ENCODE measurements around the gene LARGE1. TPM values are rescaled to one million over a fixed set of nuclear protein-coding genes. Genes with fewer than 3 reads are reported as not detected.

LARGE1 gene
- total RNA-seq, 2 experiments from 2014 or later, result 0.18 to 0.58 TPM

GRCh38 chr22:33894036-33894435, 26.2 kb downstream of the LARGE1 start:
- ATAC-seq (no peak), DNase-seq (no peak)
- ChIA-PET CTCF (no interaction called here), POLR2A (no interaction called here)
- no peak overlapping the region for H3K27ac Mint-ChIP-seq
- H3K36me3 Mint-ChIP-seq (ENCODE audit: low read depth), result no peaks in the 10 kb centered on the region
- no peak overlapping the region for H3K4me3 Mint-ChIP-seq
- no peaks in the 10 kb centered on the region for H3K27me3 Mint-ChIP-seq (ENCODE audit: low read depth)
- H3K9me3 Mint-ChIP-seq (ENCODE audit: insufficient read depth), result no peaks in the 10 kb centered on the region
- H3K4me1 Mint-ChIP-seq (ENCODE audit: low read depth), result no peaks in the 10 kb centered on the region

GRCh38 chr22:33893512-33893911, 26.8 kb downstream of the LARGE1 start:
- DNase-seq (no peak), ATAC-seq (no peak)
- CTCF ChIA-PET, result no interaction called here
- POLR2A ChIA-PET, result no interaction called here
- Mint-ChIP-seq H3K36me3 (ENCODE audit: low read depth) (no peaks in the 10 kb centered on the region), H3K27me3 (ENCODE audit: low read depth) (no peaks in the 10 kb centered on the region), H3K4me1 (ENCODE audit: low read depth) (no peaks in the 10 kb centered on the region), H3K27ac (no peak overlapping the region), H3K4me3 (no peak overlapping the region), H3K9me3 (ENCODE audit: insufficient read depth) (no peaks in the 10 kb centered on the region)

- H3K9me3 Mint-ChIP-seq (ENCODE audit: insufficient read depth), result no peaks in the 10 kb centered on the region
- ChIA-PET CTCF (no interaction called here), POLR2A (no interaction called here)
- ATAC-seq (no peak), DNase-seq (no peak)
- H3K27me3 Mint-ChIP-seq (ENCODE audit: low read depth), result no peaks in the 10 kb centered on the region
- no peak overlapping the region for H3K4me3 Mint-ChIP-seq
- no peak overlapping the region for H3K27ac Mint-ChIP-seq
- H3K4me1 Mint-ChIP-seq (ENCODE audit: low read depth), result no peaks in the 10 kb centered on the region
- no peaks in the 10 kb centered on the region for H3K36me3 Mint-ChIP-seq (ENCODE audit: low read depth)
These were observed 28.3 kb downstream of the LARGE1 start for GRCh38 chr22:33891992-33892391.

- ATAC-seq, result no peak
- Mint-ChIP-seq H3K27ac (no peak overlapping the region), H3K36me3 (ENCODE audit: low read depth) (no peaks in the 10 kb centered on the region), H3K9me3 (ENCODE audit: insufficient read depth) (no peaks in the 10 kb centered on the region), H3K27me3 (ENCODE audit: low read depth) (no peaks in the 10 kb centered on the region), H3K4me3 (no peak overlapping the region), H3K4me1 (ENCODE audit: low read depth) (no peaks in the 10 kb centered on the region)
- CTCF ChIA-PET, result no interaction called here
- no peak for DNase-seq
- POLR2A ChIA-PET, result no interaction called here
These were observed 28.8 kb downstream of the LARGE1 start for GRCh38 chr22:33891455-33891854.

- H3K36me3 Mint-ChIP-seq (ENCODE audit: low read depth), result no peaks in the 10 kb centered on the region
- CTCF ChIA-PET, result no interaction called here
These were observed 30.5 kb downstream of the LARGE1 start for GRCh38 chr22:33889748-33890147.

GRCh38 chr22:33888821-33889220, 31.5 kb downstream of the LARGE1 start:
- H3K4me3 Mint-ChIP-seq, result no peak overlapping the region
- ChIA-PET POLR2A (no interaction called here), CTCF (no interaction called here)
- ATAC-seq, result no peak
- no peak for DNase-seq
- no peak overlapping the region for H3K27ac Mint-ChIP-seq
- H3K27me3 Mint-ChIP-seq (ENCODE audit: low read depth), result no peaks in the 10 kb centered on the region
- no peaks in the 10 kb centered on the region for H3K9me3 Mint-ChIP-seq (ENCODE audit: insufficient read depth)
- no peaks in the 10 kb centered on the region for H3K36me3 Mint-ChIP-seq (ENCODE audit: low read depth)
- H3K4me1 Mint-ChIP-seq (ENCODE audit: low read depth), result no peaks in the 10 kb centered on the region

More at GRCh38 chr22:33889748-33890147, 30.5 kb downstream of the LARGE1 start:
- H3K4me3 Mint-ChIP-seq, result no peak overlapping the region
- POLR2A ChIA-PET, result no interaction called here
- no peaks in the 10 kb centered on the region for H3K9me3 Mint-ChIP-seq (ENCODE audit: insufficient read depth)
- no peaks in the 10 kb centered on the region for H3K27me3 Mint-ChIP-seq (ENCODE audit: low read depth)
- no peak overlapping the region for H3K27ac Mint-ChIP-seq
- ATAC-seq (no peak), DNase-seq (no peak)
- H3K4me1 Mint-ChIP-seq (ENCODE audit: low read depth), result no peaks in the 10 kb centered on the region

- CTCF ChIA-PET, result no interaction called here
- ATAC-seq (no peak), DNase-seq (no peak)
- no peaks in the 10 kb centered on the region for H3K27me3 Mint-ChIP-seq (ENCODE audit: low read depth)
- no peaks in the 10 kb centered on the region for H3K36me3 Mint-ChIP-seq (ENCODE audit: low read depth)
- no peak overlapping the region for H3K4me3 Mint-ChIP-seq
- H3K9me3 Mint-ChIP-seq (ENCODE audit: insufficient read depth), result no peaks in the 10 kb centered on the region
- no peak overlapping the region for H3K27ac Mint-ChIP-seq
- no peaks in the 10 kb centered on the region for H3K4me1 Mint-ChIP-seq (ENCODE audit: low read depth)
- POLR2A ChIA-PET, result no interaction called here
These were observed 33.1 kb downstream of the LARGE1 start for GRCh38 chr22:33887173-33887572.

- H3K4me3 Mint-ChIP-seq, result no peak overlapping the region
- POLR2A ChIA-PET, result no interaction called here
- no peaks in the 10 kb centered on the region for H3K9me3 Mint-ChIP-seq (ENCODE audit: insufficient read depth)
These were observed 33.6 kb downstream of the LARGE1 start for GRCh38 chr22:33886696-33887095.

GRCh38 chr22:33884829-33885228, 35.4 kb downstream of the LARGE1 start:
- H3K9me3 Mint-ChIP-seq (ENCODE audit: insufficient read depth), result no peaks in the 10 kb centered on the region
- CTCF ChIA-PET, result no interaction called here
- no peak overlapping the region for H3K27ac Mint-ChIP-seq
- DNase-seq (no peak), ATAC-seq (no peak)
- POLR2A ChIA-PET, result no interaction called here
- H3K4me3 Mint-ChIP-seq, result no peak overlapping the region
- no peaks in the 10 kb centered on the region for H3K27me3 Mint-ChIP-seq (ENCODE audit: low read depth)
- no peaks in the 10 kb centered on the region for H3K4me1 Mint-ChIP-seq (ENCODE audit: low read depth)
- H3K36me3 Mint-ChIP-seq (ENCODE audit: low read depth), result no peaks in the 10 kb centered on the region

More at GRCh38 chr22:33886696-33887095, 33.6 kb downstream of the LARGE1 start:
- Mint-ChIP-seq H3K4me1 (ENCODE audit: low read depth) (no peaks in the 10 kb centered on the region), H3K36me3 (ENCODE audit: low read depth) (no peaks in the 10 kb centered on the region), H3K27ac (no peak overlapping the region), H3K27me3 (ENCODE audit: low read depth) (no peaks in the 10 kb centered on the region)
- DNase-seq, result no peak
- CTCF ChIA-PET, result no interaction called here
- no peak for ATAC-seq

GRCh38 chr22:33883961-33884808, 36.1 kb downstream of the LARGE1 start:
- ChIA-PET POLR2A (no interaction called here), CTCF (no interaction called here)
- no peak overlapping the region for H3K27ac Mint-ChIP-seq
- no peaks in the 10 kb centered on the region for H3K27me3 Mint-ChIP-seq (ENCODE audit: low read depth)
- H3K4me1 Mint-ChIP-seq (ENCODE audit: low read depth), result no peaks in the 10 kb centered on the region
- DNase-seq (no peak), ATAC-seq (no peak)
- no peaks in the 10 kb centered on the region for H3K9me3 Mint-ChIP-seq (ENCODE audit: insufficient read depth)
- no peak overlapping the region for H3K4me3 Mint-ChIP-seq
- H3K36me3 Mint-ChIP-seq (ENCODE audit: low read depth), result no peaks in the 10 kb centered on the region

GRCh38 chr22:33883561-33883960, 36.7 kb downstream of the LARGE1 start:
- ChIA-PET POLR2A (no interaction called here), CTCF (no interaction called here)
- ATAC-seq (no peak), DNase-seq (no peak)
- H3K27ac Mint-ChIP-seq, result no peak overlapping the region
- H3K4me3 Mint-ChIP-seq, result no peak overlapping the region
- no peaks in the 10 kb centered on the region for H3K4me1 Mint-ChIP-seq (ENCODE audit: low read depth)
- H3K36me3 Mint-ChIP-seq (ENCODE audit: low read depth), result no peaks in the 10 kb centered on the region
- H3K27me3 Mint-ChIP-seq (ENCODE audit: low read depth), result no peaks in the 10 kb centered on the region
- no peaks in the 10 kb centered on the region for H3K9me3 Mint-ChIP-seq (ENCODE audit: insufficient read depth)

GRCh38 chr22:33882991-33883390, 37.3 kb downstream of the LARGE1 start:
- Mint-ChIP-seq H3K4me1 (ENCODE audit: low read depth) (no peaks in the 10 kb centered on the region), H3K27me3 (ENCODE audit: low read depth) (no peaks in the 10 kb centered on the region), H3K9me3 (ENCODE audit: insufficient read depth) (no peaks in the 10 kb centered on the region), H3K4me3 (no peak overlapping the region), H3K27ac (no peak overlapping the region), H3K36me3 (ENCODE audit: low read depth) (no peaks in the 10 kb centered on the region)
- ATAC-seq (no peak), DNase-seq (no peak)
- CTCF ChIA-PET, result no interaction called here
- POLR2A ChIA-PET, result no interaction called here

GRCh38 chr22:33880986-33881385, 39.3 kb downstream of the LARGE1 start:
- H3K27me3 Mint-ChIP-seq (ENCODE audit: low read depth), result no peaks in the 10 kb centered on the region
- no peaks in the 10 kb centered on the region for H3K36me3 Mint-ChIP-seq (ENCODE audit: low read depth)
- no peak overlapping the region for H3K27ac Mint-ChIP-seq
- CTCF ChIA-PET, result no interaction called here
- ATAC-seq (no peak), DNase-seq (no peak)
- H3K4me1 Mint-ChIP-seq (ENCODE audit: low read depth), result no peaks in the 10 kb centered on the region
- POLR2A ChIA-PET, result no interaction called here
- no peak overlapping the region for H3K4me3 Mint-ChIP-seq
- H3K9me3 Mint-ChIP-seq (ENCODE audit: insufficient read depth), result no peaks in the 10 kb centered on the region
